HL-60 (cell line): Measurements from ENCODE around the gene DNAH2.

Experiments
- DNase-seq, 2 experiments: peaks; one replicate each; pipeline ENCODE4 v3.0.0-alpha.2; 2010 to 2020; ENCODE audit warnings: low read depth in 1 of 2, low spot score in 1 of 2
- H3K27ac ChIP-seq: fragments of 250-450 bp; sonication (Bioruptor Pico); replicated peaks from 2 replicates; pipeline ENCODE4 v1.5.1; 2020; ENCODE audit warnings: mild to moderate bottlenecking, moderate library complexity
- H3K27me3 ChIP-seq: fragments of 250-450 bp; sonication (Bioruptor Pico); 2 replicates; pipeline ENCODE4 v1.5.1; 2021; ENCODE audit warnings: mild to moderate bottlenecking, moderate library complexity; ENCODE audit not compliant: insufficient read depth, poor library complexity, severe bottlenecking
- H3K4me3 ChIP-seq: replicated peaks from 2 replicates; pipeline ENCODE4 v1.5.1; 2011; ENCODE audit warnings: mild to moderate bottlenecking, control low read depth, low read length; ENCODE audit not compliant: insufficient read depth
- CTCF ChIP-seq: IDR thresholded peaks from one replicate; pipeline ENCODE4 v1.5.1; 2011; ENCODE audit warnings: low read length, control low read depth, inconsistent platforms; ENCODE audit not compliant: insufficient read depth
- GABPA ChIP-seq: IDR thresholded peaks from 2 replicates; pipeline ENCODE4 v1.6.1; 2012; ENCODE audit warnings: low read depth
- POLR2AphosphoS5 ChIP-seq: IDR thresholded peaks from 2 replicates; pipeline ENCODE4 v1.6.1; 2012; ENCODE audit warnings: low read depth
- REST ChIP-seq: IDR thresholded peaks from 2 replicates; pipeline ENCODE4 v1.6.1; 2012; ENCODE audit warnings: low read depth; ENCODE audit not compliant: insufficient replicate concordance
- SPI1 ChIP-seq: IDR thresholded peaks from 2 replicates; pipeline ENCODE4 v1.6.1; 2012; ENCODE audit warnings: low read depth, mild to moderate bottlenecking, borderline replicate concordance

Gene DNAH2

GRCh38 chr17:7848131-7848579 is 130.6 kb downstream of the DNAH2 start:
- TF ChIP-seq CTCF (no peak), POLR2AphosphoS5 (no peak), SPI1 (no peak), GABPA (no peak), REST (no peak)
- Histone ChIP-seq H3K27ac (no peak overlapping the region), H3K4me3 (no peak overlapping the region), H3K27me3 (no peaks in the 10 kb centered on the region)
- DNase-seq = no peak

- TF ChIP-seq SPI1 (no peak), GABPA (no peak), POLR2AphosphoS5 (no peak)
- no peak overlapping the region for H3K27ac ChIP-seq
- no peak overlapping the region for H3K4me3 ChIP-seq
- DNase-seq = no peak
- no peaks in the 10 kb centered on the region for H3K27me3 ChIP-seq
Measured at GRCh38 chr17:7848739-7849129, 131.2 kb downstream of the DNAH2 start.

- no peak overlapping the region for H3K27ac ChIP-seq
- TF ChIP-seq GABPA (no peak), SPI1 (no peak)
- H3K4me3 ChIP-seq = no peak overlapping the region
- no peak for DNase-seq
- H3K27me3 ChIP-seq = no peaks in the 10 kb centered on the region
Measured at GRCh38 chr17:7849130-7849750, 131.7 kb downstream of the DNAH2 start.

- TF ChIP-seq GABPA (no peak), POLR2AphosphoS5 (no peak), REST (no peak), SPI1 (no peak), CTCF (no peak)
- H3K27ac ChIP-seq = no peak overlapping the region
- no peak for DNase-seq
- H3K27me3 ChIP-seq = no peaks in the 10 kb centered on the region
- H3K4me3 ChIP-seq = no peak overlapping the region
Measured at GRCh38 chr17:7849751-7850504, 132.4 kb downstream of the DNAH2 start.
